HL-60 (cell line): ENCODE measurements around the gene FRMD5.

ENCODE experiments used
- DNase-seq, 2 experiments: peaks; one replicate each; pipeline ENCODE4 v3.0.0-alpha.2; 2010 to 2020; ENCODE audit warnings: low read depth in 1 of 2, low spot score in 1 of 2
- H3K27ac ChIP-seq: fragments of 250-450 bp; sonication (Bioruptor Pico); replicated peaks from 2 replicates; pipeline ENCODE4 v1.5.1; 2020; ENCODE audit warnings: mild to moderate bottlenecking, moderate library complexity
- H3K27me3 ChIP-seq: fragments of 250-450 bp; sonication (Bioruptor Pico); 2 replicates; pipeline ENCODE4 v1.5.1; 2021; ENCODE audit warnings: mild to moderate bottlenecking, moderate library complexity; ENCODE audit not compliant: insufficient read depth, poor library complexity, severe bottlenecking
- H3K4me3 ChIP-seq: replicated peaks from 2 replicates; pipeline ENCODE4 v1.5.1; 2011; ENCODE audit warnings: mild to moderate bottlenecking, control low read depth, low read length; ENCODE audit not compliant: insufficient read depth
- GABPA ChIP-seq: IDR thresholded peaks from 2 replicates; pipeline ENCODE4 v1.6.1; 2012; ENCODE audit warnings: low read depth
- POLR2AphosphoS5 ChIP-seq: IDR thresholded peaks from 2 replicates; pipeline ENCODE4 v1.6.1; 2012; ENCODE audit warnings: low read depth
- SPI1 ChIP-seq: IDR thresholded peaks from 2 replicates; pipeline ENCODE4 v1.6.1; 2012; ENCODE audit warnings: low read depth, mild to moderate bottlenecking, borderline replicate concordance
- TF ChIP-seq, protein P1 (sequence below): IDR thresholded peaks from 2 replicates; pipeline ENCODE4 v1.6.1; 2012; ENCODE audit warnings: low read depth; ENCODE audit not compliant: insufficient replicate concordance
- TF ChIP-seq, protein P2 (sequence below): IDR thresholded peaks from one replicate; pipeline ENCODE4 v1.5.1; 2011; ENCODE audit warnings: low read length, control low read depth, inconsistent platforms; ENCODE audit not compliant: insufficient read depth

The FRMD5 gene

DNA sequence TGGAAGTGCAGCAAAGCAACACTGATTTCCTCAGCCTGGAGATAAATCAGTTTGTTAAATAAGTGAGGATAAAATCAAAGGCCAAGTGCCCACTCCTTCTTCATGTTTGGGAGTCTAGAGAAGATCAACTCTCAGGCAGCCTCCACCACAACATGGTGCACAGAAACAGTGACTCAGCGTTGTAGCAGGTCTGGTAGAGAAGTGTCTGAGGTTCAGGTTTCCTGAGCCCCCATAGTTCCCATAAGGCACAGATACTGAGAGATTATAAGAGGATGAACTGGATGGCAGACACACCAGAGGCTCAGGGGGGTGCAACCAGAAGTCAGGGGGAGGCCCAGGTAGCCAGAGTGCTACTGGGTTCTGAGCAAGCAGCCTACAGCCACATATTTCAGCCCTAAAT lies 166.7 kb downstream of the FRMD5 start:
- DNase-seq, result no peak
- Histone ChIP-seq H3K4me3 (no peak overlapping the region), H3K27me3 (no peaks in the 10 kb centered on the region), H3K27ac (no peak overlapping the region)
- TF ChIP-seq SPI1 (no peak), GABPA (no peak), POLR2AphosphoS5 (no peak)
- TF ChIP-seq, protein P1, sequence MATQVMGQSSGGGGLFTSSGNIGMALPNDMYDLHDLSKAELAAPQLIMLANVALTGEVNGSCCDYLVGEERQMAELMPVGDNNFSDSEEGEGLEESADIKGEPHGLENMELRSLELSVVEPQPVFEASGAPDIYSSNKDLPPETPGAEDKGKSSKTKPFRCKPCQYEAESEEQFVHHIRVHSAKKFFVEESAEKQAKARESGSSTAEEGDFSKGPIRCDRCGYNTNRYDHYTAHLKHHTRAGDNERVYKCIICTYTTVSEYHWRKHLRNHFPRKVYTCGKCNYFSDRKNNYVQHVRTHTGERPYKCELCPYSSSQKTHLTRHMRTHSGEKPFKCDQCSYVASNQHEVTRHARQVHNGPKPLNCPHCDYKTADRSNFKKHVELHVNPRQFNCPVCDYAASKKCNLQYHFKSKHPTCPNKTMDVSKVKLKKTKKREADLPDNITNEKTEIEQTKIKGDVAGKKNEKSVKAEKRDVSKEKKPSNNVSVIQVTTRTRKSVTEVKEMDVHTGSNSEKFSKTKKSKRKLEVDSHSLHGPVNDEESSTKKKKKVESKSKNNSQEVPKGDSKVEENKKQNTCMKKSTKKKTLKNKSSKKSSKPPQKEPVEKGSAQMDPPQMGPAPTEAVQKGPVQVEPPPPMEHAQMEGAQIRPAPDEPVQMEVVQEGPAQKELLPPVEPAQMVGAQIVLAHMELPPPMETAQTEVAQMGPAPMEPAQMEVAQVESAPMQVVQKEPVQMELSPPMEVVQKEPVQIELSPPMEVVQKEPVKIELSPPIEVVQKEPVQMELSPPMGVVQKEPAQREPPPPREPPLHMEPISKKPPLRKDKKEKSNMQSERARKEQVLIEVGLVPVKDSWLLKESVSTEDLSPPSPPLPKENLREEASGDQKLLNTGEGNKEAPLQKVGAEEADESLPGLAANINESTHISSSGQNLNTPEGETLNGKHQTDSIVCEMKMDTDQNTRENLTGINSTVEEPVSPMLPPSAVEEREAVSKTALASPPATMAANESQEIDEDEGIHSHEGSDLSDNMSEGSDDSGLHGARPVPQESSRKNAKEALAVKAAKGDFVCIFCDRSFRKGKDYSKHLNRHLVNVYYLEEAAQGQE, result no peak
- TF ChIP-seq, protein P2, sequence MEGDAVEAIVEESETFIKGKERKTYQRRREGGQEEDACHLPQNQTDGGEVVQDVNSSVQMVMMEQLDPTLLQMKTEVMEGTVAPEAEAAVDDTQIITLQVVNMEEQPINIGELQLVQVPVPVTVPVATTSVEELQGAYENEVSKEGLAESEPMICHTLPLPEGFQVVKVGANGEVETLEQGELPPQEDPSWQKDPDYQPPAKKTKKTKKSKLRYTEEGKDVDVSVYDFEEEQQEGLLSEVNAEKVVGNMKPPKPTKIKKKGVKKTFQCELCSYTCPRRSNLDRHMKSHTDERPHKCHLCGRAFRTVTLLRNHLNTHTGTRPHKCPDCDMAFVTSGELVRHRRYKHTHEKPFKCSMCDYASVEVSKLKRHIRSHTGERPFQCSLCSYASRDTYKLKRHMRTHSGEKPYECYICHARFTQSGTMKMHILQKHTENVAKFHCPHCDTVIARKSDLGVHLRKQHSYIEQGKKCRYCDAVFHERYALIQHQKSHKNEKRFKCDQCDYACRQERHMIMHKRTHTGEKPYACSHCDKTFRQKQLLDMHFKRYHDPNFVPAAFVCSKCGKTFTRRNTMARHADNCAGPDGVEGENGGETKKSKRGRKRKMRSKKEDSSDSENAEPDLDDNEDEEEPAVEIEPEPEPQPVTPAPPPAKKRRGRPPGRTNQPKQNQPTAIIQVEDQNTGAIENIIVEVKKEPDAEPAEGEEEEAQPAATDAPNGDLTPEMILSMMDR, result no peak

DNA sequence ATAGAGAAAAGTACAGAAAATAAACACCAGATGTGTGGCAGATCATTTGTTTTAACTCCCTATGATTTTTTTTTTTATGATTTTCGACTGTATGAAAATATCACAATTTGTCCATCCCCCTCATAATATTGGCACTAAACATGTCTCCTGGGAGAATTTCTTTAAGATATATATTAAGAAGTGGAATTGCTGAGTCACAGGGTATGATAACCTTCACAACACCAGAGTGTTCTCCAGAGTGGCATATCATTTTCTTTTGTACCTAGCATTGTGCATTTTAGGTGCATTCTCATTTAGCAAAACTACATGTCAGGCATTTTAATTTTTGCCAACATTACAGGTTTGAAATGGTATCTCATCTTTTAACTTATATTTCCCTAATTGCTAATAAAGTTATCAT lies 170.9 kb downstream of the FRMD5 start:
- DNase-seq, result no peak
- TF ChIP-seq POLR2AphosphoS5 (no peak), GABPA (no peak), SPI1 (no peak)
- TF ChIP-seq, protein P2, result no peak
- TF ChIP-seq, protein P1, result no peak
- Histone ChIP-seq H3K4me3 (no peak overlapping the region), H3K27me3 (no peaks in the 10 kb centered on the region), H3K27ac (no peak overlapping the region)

DNA sequence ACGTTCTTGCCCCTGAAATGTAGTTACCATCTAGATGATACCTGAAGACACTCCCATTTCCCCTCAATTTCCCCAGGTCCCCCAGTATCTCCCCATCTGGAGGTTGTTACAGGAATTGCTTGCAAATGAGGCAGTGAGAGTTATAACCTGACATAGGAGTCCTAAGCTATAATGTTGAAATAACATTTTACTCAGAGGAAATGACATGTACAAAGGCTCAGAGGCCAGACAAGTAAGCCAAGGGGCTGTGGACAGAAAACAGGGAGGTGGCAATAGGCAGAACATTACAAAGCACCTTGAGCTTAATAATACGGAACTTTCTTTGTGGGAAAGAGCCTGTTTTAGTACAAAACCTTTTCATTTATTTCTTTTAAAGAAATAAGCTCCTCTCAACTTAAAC lies 171.9 kb downstream of the FRMD5 start:
- Histone ChIP-seq H3K4me3 (no peak overlapping the region), H3K27ac (no peak overlapping the region), H3K27me3 (no peaks in the 10 kb centered on the region)
- no peak for DNase-seq
- TF ChIP-seq SPI1 (no peak), POLR2AphosphoS5 (no peak), GABPA (no peak)
- TF ChIP-seq, protein P2, result no peak
- TF ChIP-seq, protein P1, result no peak
